Ishikawa (cell line): ENCODE measurements around the gene NRXN3.

ENCODE experiments used
- CREB1 ChIP-seq: IDR thresholded peaks from 2 replicates; pipeline ENCODE4 v1.6.1; 2012; ENCODE audit warnings: low read depth
- EP300 ChIP-seq: IDR thresholded peaks from 2 replicates; pipeline ENCODE4 v1.6.1; 2012; ENCODE audit warnings: borderline replicate concordance
- FOXM1 ChIP-seq: IDR thresholded peaks from 2 replicates; pipeline ENCODE4 v1.6.1; 2012; ENCODE audit warnings: low read depth, borderline replicate concordance
- RAD21 ChIP-seq: IDR thresholded peaks from 2 replicates; pipeline ENCODE4 v1.6.1; 2012; ENCODE audit warnings: low read depth
- TEAD4 ChIP-seq: IDR thresholded peaks from 2 replicates; pipeline ENCODE4 v1.6.1; 2012
- TF ChIP-seq, protein P1 (sequence below): IDR thresholded peaks from 2 replicates; pipeline ENCODE4 v1.6.1; 2012
- TF ChIP-seq, protein P2 (sequence below): IDR thresholded peaks from 2 replicates; pipeline ENCODE4 v1.6.1; 2012
- TF ChIP-seq, protein P3 (sequence below): IDR thresholded peaks from 2 replicates; pipeline ENCODE4 v1.6.1; 2012; ENCODE audit warnings: low read depth, mild to moderate bottlenecking

DNA sequence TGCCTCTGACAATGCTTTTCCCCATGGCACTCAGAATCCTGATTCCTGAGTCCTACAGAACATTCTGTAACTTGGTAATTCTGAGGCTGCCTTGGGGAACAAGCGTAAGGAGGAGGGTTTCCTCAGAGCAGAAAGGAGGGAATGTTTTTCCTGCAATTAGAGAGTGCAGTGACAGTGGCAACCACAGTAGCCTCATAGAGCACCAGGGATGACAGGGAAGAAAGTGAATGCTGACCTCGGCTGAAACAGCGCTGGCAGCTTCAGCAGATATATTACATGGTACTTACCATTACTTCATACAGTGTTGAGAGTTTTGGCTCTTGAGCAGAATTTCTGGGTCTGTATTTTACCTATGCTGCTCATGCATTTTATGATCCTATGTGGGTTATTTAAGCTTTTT, 757.1 kb downstream of the NRXN3 start:
- TF ChIP-seq, protein P1, sequence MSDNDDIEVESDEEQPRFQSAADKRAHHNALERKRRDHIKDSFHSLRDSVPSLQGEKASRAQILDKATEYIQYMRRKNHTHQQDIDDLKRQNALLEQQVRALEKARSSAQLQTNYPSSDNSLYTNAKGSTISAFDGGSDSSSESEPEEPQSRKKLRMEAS = no peak
- TF ChIP-seq CREB1 (no peak), EP300 (no peak), RAD21 (no peak), FOXM1 (no peak), TEAD4 (no peak)
- TF ChIP-seq, protein P2, sequence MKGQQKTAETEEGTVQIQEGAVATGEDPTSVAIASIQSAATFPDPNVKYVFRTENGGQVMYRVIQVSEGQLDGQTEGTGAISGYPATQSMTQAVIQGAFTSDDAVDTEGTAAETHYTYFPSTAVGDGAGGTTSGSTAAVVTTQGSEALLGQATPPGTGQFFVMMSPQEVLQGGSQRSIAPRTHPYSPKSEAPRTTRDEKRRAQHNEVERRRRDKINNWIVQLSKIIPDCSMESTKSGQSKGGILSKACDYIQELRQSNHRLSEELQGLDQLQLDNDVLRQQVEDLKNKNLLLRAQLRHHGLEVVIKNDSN = no peak
- TF ChIP-seq, protein P3, sequence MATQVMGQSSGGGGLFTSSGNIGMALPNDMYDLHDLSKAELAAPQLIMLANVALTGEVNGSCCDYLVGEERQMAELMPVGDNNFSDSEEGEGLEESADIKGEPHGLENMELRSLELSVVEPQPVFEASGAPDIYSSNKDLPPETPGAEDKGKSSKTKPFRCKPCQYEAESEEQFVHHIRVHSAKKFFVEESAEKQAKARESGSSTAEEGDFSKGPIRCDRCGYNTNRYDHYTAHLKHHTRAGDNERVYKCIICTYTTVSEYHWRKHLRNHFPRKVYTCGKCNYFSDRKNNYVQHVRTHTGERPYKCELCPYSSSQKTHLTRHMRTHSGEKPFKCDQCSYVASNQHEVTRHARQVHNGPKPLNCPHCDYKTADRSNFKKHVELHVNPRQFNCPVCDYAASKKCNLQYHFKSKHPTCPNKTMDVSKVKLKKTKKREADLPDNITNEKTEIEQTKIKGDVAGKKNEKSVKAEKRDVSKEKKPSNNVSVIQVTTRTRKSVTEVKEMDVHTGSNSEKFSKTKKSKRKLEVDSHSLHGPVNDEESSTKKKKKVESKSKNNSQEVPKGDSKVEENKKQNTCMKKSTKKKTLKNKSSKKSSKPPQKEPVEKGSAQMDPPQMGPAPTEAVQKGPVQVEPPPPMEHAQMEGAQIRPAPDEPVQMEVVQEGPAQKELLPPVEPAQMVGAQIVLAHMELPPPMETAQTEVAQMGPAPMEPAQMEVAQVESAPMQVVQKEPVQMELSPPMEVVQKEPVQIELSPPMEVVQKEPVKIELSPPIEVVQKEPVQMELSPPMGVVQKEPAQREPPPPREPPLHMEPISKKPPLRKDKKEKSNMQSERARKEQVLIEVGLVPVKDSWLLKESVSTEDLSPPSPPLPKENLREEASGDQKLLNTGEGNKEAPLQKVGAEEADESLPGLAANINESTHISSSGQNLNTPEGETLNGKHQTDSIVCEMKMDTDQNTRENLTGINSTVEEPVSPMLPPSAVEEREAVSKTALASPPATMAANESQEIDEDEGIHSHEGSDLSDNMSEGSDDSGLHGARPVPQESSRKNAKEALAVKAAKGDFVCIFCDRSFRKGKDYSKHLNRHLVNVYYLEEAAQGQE = no peak
